Stimulated activated CD8-positive, alpha-beta memory T cell treated with anti-CD3 and anti-CD28 coated beads, Interleukin-12 subunit alpha, Interleukin-12 subunit beta, amount 100 ng/mL, for 24 hours (primary cell): ENCODE data around the gene SUDS3.
"Not testable (repeated sequence)": the region's sequence is repeated elsewhere in the genome, so short reads cannot be mapped to it uniquely, and the experiment has no call there.

Source experiments
- DNase-seq: peaks from one replicate; pipeline ENCODE4 v3.0.0-alpha.2; 2020; ENCODE audit errors: extremely low read depth

SUDS3 gene

DNA sequence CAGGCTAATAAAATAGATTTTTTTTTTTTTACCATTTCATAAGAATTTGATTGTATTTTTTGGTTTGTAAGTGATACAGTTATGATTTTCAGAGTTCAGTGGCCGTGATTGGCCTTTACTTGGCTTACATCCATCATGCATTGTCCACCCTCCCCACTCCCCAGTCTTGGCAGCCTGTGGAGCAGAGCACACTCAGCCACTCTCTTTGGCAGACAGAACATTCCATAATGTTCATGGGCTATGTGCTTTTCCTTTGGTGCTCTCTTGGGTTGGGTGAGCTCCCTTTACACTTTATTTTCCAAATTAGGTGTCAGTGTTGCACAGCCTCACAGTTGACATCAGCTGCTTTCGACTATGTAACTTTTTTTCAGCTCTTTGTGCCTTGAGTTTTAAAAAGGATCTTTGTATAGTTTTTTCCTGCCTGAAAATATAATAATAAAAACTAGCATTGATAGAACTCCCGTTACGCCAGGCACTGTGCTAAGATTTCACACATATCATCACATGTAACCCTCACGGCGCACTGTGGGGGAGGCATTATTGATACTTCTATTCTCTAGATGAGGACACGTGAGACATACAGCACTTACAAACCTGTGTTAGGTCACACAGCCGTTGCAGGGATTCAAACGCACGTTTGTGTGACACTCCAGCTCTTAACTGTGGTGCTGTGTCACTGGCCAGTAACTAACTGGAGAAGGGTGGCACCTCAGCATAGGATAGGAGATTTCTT lies 21.5 kb downstream of the SUDS3 start:
- DNase-seq, result no peak

DNA sequence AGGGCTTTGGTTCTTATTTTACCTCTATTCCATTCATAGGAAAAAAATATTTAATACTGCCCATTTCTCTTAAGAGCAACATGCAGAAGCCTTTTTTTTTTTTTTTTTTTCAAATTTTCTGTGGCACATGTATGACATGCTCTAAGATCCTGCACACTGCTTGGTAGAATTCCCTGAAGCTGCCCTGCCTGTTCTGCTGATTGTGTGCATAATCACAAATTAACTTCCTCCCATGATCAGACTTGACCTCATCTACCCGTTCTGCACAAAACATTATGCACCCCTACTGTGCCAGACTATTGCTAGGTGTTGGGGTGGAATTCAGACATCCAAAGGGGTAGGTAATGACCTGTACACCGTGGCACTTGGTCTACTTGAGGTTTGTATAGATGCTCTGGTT lies 22.2 kb downstream of the SUDS3 start:
- DNase-seq, result no peak

DNA sequence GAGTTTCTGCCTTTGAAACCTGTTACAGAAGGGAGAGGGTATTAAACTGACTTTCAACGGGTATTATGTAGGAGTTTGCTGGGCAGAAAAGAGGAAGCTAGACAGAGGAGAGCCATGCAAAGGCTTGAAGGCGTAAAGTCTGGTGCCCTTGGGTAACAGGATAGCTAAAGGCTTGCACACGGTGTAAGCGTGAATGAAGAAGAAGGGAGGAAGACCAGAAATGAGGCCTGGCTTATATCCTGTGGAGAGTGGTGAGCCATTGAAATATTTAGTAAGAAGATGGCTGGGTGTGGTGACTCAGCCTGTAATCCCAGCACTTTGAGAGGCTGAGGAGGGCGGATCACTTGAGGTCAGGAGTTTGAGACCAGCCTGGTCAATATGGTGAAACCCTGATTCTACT lies 22.6 kb downstream of the SUDS3 start:
- DNase-seq, result no peak

DNA sequence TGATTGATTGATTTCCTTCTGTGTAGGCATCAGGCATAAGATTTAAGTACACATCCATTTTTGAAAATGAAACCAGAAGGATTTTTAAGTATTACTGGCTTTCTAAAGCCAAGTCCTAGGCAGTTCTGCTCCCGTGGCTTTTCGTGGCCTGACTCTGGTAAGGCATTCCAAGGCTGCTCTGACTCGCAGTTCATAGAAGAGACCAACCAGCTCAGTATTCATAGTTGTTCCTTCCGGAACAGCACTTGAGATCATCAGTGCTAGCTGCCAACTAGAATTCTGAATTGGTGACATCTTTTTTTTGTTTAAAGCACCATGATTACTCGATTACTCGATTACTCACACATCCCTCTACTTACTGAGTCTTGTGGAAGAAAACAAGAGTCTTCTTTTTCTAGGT lies 25.9 kb downstream of the SUDS3 start:
- DNase-seq, result no peak

DNA sequence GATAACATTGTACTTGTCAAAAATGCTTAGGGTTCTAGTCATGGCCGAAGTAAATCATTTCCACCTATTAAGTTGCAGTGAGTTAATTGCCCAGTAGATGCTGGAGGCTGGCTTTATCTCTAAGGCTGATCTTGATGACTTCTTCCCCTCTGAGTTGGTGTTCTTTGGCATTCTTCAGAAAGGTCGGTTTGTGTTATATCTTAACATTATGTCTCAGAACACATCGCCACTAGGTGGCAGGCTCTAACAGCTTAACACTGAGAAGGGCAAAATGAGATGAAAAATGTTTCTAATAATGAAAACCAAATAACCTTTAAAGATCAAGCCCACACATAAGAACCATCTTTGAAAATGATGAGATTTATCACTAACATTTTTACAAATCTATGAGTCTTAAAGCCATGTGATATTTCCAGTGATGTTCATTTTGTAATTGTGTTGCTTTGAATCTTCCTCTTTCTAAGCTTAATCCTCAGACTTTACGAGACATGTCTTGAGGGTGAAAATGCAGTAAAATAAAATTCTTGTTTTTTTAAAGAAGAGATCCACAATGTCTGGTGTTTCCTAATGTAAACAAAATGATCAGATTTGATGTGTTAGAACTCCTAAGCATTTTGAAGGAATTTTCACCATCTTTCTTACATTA lies 28.6 kb downstream of the SUDS3 start:
- peak; percentile 7 for DNase-seq

DNA sequence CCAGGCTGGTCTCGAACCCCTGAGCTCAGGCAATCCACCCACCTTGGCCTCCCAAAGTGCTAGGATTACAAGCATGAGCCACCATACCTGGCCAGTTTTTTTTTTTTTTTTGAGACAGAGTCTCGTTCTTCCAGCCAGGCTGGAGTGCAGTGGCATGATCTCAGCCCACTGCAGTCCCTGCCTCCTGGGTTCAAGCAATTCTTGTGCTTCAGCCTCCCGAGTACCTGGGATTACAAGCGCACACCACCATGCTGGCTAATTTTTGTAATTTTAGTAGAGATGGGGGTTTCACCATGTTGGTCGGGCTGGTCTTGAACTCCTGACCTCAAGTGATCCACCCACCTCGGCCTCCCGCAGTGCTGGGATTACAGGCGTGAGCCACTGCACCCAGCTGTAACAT lies 31.9 kb downstream of the SUDS3 start:
- not testable (repeated sequence) for DNase-seq

DNA sequence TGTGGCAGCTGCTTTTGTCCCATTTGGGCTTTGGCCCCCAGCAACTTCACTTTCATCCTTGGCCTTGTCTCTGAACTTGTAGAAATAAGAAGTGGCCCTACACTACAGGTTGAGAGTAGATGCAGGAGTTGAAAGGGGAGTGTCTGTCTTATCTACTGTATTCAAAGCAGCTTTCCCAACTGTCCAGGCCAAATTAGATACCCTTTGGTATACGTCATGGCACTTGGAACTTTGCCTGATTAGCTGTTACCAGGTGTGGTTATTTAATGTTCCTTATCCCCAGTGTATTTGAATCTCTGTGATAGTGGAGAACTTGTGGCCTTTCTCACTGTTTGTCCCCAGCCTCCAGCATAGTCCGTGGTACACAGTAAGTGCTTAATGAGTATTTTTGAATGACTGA lies 33.5 kb downstream of the SUDS3 start:
- DNase-seq, result no peak

DNA sequence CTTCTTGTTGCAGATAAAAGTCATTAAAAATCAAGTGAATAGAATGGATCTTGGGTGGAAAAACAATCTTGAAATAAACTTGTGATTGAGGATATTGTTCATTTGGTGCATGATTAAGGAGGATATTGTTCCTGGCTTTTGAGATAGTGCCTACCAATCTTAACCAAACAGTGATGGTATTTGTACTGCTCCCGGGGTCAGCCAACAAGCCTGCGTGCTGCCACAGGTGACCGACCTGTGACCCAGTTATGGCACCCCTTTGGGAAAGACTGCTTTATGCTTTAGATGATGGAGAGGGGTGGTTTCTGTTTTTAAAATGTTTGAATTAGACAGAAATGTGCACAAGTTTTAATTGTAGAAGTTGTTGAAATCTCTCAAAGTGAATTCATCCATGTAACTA lies 41.6 kb downstream of the SUDS3 start:
- no peak for DNase-seq

DNA sequence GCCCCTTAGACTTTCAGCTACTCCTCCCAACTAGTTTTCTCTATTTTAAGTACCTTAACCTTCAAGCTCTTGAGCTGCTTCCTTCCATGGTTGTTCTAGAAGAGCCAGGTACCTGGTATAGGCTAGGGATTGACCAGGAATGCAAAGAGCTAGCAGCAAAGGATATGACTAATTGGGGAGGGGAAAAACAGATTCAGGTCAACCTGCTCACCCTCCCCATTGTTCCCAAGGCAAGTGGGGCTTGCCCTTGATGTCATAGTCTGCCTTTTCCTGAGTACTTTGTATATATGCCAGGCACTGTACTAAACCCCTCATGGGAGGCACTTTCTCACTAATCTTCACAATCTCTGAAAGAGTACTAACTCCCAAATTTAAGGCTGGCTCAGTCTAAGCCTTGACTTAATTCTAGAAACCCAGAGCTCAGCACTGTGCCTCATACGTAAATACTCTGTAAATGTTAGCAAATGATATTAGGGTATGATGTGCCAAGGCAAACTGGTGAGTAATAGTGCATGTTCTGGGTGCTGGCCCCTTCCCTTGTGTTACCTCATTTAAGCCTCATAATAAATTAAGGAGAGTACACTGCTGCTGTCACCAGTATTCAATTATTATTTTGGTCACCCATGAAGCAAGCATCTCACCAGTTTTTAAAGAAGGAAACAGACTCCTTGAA lies 42.2 kb downstream of the SUDS3 start:
- DNase-seq, result no peak

DNA sequence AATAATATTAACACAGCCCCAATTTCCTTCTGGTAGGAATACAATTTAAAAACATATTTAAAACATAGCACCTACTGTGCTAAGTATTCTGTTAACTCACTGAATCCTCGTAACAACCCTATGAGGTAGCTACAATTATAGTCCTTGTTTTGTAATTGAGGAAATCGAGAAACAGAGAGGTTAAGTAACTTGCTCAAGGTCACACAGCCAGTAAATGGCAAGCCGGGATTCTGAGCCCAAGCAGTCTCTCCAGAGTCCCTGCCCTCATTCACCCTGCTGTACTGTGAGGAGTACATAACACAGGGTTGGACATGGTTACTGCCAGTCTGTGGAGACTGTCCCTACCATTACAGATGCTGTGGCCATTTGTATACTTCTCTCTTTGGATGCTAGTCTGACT lies 44.3 kb downstream of the SUDS3 start:
- no peak for DNase-seq

DNA sequence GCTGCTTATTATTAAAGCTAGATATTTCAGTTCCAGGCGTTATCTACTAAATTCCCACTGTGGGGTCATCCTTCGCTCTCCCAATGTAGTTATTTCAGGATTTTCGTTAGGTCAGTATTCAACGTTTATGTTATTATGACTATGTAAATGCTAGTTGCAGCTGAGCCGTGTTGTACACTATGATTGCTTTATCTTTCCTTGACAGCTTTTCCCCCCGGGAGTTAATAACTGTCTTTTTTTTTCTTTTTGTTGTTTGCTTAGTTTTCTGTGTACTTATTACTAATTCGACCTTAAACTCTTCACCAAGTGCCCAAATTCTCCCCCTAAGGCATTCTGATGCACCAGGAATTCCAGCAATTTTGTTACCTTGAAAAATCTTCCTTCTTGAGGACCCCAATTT lies 48.5 kb downstream of the SUDS3 start:
- DNase-seq, result no peak

DNA sequence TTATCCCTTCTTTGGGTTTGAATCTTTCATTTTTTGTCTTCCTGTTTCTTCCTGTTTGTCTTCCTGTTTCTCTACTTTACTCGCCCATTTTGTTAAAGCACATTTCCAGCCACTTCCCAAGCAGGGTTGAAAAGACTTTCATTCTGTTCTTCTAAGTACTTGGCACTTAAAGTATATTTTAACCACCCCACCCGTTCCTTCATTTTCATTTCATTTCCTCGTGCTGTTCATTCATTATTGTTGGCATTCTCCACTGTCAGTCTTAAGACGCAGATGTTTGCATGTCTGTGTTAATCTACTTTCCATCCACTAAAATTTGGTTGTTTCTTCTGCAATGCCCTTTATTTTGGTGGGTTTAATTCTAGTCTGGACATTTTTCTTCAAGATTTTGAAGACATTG lies 49.0 kb downstream of the SUDS3 start:
- no peak for DNase-seq

DNA sequence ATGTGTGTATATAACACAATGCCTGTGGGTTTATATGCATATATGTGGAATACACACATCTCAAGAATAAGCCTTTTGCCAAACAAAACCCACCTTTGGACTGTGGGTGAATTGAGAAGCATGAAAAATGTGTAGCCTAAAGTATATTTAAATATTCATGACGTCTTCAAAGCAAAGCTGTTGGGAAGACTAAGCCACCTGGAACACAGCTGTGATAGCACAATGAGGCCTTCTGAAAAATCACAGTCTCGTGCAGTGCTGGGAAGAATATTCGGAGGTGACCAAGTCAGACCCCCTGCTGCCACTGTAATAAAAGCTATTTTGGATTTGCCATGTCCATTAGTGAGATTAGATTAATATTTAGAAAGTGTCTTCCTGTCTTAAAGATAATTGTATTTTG lies 51.5 kb downstream of the SUDS3 start:
- DNase-seq, result no peak

DNA sequence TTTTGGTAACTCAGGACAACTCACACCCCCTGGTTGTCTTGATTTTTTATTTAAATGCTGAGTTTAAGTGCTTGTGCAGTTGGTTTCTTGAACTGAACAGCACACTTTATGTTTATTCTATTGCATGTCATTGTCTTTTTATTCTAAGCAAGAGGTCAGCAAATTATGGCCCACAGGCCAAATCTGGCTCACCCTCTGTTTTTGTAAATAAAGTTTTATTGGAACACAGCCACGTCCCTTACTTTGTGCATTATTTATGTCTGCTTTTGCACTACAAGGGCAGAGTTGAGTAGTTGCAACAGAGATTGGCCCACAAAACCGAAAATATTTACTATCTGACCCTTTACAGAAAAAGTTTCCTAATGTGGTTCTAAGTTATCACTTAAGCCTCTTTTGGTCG lies 52.3 kb downstream of the SUDS3 start:
- no peak for DNase-seq

DNA sequence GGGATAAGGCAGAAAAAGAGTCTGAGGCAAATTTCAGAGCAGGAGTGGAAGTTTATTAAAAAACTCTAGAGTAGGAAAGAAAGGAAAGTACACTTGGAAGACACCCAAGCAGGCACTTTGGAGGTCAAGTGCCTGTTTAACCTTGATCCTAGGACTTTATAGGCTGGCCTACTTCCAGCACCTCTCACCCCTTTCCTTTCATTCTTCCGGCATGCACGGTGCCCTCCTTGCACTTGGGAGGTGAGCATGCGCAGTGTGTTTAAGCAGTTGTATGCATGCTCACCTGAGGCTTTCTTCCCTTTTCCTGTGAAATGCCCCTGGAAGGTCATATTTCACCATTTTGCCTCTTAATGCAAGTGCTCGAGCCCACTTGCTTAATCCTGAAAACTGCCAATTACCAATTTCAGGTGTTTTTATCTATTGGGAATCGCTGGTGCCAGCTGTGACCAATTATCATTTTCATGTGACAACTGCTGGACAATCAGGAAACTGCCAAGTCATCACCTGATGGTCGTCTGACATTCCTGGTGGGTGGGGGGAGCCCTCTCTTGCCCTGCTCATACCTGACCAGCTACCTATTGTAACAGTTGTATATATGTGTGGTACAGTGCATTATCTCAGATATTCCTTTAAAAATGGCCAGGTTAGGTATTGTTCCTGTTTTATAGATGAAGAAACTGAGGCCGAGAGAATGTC lies 53.5 kb downstream of the SUDS3 start:
- no peak for DNase-seq

DNA sequence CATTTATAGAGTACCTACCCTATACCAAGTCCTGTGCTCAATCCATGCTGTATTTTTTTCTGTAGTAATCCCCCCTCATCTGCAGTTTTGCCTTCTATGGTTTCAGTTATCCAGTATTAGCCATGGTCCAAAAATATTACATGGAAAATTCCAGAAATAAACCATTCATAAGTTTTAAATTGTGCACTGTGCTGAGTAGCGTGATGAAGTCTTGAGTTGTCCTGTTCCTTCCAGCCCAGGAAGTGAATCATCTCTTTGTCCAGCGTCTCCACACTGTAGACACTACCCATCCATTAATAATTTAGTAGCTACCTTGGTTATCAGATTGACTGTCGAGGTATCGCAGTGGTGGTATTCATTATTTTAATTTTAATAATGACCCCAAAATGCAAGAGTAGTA lies 54.2 kb downstream of the SUDS3 start:
- no peak for DNase-seq

DNA sequence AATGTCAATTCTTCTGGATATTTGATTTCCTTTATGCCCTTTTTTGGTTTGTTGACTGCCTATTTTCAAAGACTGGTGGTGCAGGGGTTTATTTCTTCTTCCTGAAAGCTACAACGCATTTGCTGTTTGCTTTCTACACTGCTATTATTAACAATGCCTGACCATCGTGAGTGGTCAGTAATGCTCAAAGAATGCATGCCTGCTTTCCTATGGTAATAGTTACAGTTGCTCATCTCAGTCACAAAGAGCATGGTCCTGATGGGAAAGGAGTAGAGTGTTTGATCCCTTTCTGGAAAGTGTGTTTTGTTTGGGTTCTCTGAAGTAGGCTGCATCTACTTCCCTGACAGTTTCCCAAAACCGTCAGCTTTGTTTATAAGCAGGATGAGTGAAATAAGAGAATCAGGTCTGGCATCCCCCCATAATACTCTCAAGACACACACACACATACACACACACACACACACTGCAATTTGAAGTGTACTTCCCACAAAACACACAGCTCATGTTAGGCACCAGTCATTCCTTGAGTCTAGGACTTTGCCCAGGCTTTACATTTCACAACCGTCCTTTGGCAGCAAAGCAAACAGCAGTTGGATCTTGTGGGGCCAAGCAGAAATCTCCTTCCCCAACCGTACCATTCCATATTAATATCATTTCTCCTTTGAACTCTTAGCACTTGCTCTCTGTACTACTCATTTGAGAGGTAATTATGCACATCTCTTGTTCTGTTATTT lies 56.6 kb downstream of the SUDS3 start:
- DNase-seq, result no peak

DNA sequence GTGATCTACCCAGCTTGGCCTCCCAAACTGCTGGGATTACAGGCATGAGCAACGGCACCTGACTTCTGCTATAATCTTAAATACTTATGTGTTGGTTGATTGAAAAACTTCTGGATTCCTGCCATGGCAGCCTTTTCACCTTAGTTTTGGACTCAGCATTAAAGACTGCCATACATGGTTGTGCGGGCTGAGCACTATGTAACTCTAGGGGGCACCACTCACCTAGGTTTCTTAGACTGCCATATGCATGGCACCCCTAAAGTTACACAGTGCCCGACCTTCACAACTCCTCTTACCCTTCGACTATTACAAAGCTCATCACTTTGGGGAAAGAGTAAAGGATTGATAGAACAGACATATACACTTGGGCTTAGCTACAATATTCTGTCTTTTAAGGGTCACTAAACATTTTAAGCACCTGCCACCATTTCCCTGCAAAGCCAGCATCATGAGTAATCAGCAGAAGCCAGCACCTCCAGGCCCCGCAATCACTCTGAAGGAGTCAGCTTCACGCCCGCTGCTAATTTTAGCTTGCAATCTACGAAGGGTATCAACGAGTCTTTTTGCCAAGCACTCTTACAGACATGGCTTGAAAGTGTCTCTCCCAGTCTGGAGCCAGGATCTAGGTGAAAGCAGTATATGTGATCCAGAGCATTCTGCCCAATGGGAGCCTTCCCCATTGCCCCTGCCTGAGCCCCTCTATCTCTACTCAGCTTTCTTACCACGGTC lies 59.8 kb downstream of the SUDS3 start:
- DNase-seq, result no peak

DNA sequence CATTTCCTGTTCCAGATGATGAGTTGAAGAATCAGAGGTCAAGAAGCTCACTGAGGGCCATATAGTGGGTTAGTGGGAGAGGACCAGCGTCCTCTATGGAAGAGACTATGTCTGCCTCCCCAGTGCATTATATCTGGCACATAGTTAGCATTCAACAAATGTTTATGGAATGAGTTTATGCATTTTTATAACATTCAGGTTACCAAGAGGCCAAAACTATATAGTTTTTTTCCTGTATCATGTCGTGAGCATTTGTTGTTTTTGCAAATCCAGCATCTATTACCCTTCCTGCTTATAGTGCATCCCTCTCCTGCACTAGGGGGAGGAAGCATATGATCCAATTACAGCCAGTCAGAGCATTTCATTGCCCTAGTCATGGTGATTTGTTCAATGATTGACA lies 60.6 kb downstream of the SUDS3 start:
- DNase-seq, result no peak

DNA sequence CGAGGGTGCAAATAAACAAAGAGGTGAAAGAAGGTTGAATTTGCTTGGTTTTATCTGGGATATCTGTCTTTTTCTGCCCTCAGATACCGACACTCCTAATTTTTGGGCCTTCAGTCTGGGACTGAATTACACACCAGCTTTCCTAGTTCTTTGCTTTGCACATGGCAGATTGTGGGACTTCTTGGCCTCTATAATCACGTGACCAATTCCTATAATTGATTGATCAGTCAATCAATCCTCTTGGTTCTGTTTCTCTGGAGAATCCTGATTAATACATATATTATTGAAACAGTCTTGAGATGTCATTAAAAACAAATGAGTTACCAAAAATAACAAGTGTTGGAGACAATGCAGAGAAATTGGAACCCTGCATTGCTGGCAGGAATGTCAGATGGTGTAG lies 62.7 kb downstream of the SUDS3 start:
- DNase-seq, result no peak

DNA sequence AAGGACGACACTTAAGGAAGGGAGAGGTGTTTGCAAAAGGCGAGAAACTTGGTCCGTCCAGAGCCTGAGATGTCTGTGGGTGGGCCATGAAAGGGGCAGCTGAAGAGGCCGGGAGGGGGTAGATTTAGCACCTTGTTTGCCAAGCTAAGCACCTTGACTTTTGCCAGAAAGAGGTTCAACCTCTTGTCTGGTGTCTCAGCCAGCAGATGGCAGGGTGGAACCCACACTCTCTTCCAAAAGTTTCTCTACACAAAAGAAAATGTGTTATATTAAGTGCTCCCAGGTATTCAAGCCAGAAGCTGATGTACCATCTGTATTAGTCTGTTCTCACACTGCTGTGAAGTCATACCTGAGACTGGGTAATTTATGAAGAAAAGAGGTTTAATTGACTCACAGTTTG lies 69.9 kb downstream of the SUDS3 start:
- no peak for DNase-seq
